Activated CD4-positive, alpha-beta T cell treated with anti-CD3 and anti-CD28 coated beads, Interleukin-2, amount 10 ng/mL, durations not matched to agents 7 days and 5 days (primary cell): Measurements from ENCODE around the gene CREG2. TPM values are rescaled to one million over a fixed set of nuclear protein-coding genes. Genes with fewer than 3 reads are reported as not detected.

Experiments used
- CTCF ChIA-PET: fragments of 350-600 bp; sonication (Branson Sonifier 250); formaldehyde crosslinking; loops from one replicate; lab custom pipeline; 2021; ENCODE audit warnings: antibody characterized with exemption; lab: Charles Lee
- POLR2A ChIA-PET: fragments of 350-600 bp; sonication (Branson Sonifier 250); formaldehyde crosslinking; loops from one replicate; lab custom pipeline; 2021; ENCODE audit warnings: antibody characterized with exemption; lab: Charles Lee
- DNase-seq: peaks from one replicate; pipeline ENCODE4 v3.0.0-alpha.2; 2020
- H3K27ac Mint-ChIP-seq: one replicate; pipeline ENCODE4 v1.8.0; 2021; ENCODE audit warnings: mild to moderate bottlenecking, moderate library complexity, mixed read lengths
- H3K27me3 Mint-ChIP-seq: one replicate; pipeline ENCODE4 v1.8.0; 2021; ENCODE audit warnings: mixed read lengths
- H3K36me3 Mint-ChIP-seq: one replicate; pipeline ENCODE4 v1.8.0; 2021; ENCODE audit warnings: low read depth, mixed read lengths
- H3K4me1 Mint-ChIP-seq: one replicate; pipeline ENCODE4 v1.8.0; 2021; ENCODE audit warnings: mixed read lengths
- H3K4me3 Mint-ChIP-seq: one replicate; pipeline ENCODE4 v1.8.0; 2021; ENCODE audit warnings: mild to moderate bottlenecking, moderate library complexity, mixed read lengths
- H3K9me3 Mint-ChIP-seq: one replicate; pipeline ENCODE4 v1.8.0; 2021; ENCODE audit warnings: mixed read lengths
- total RNA-seq, 2 experiments: library from RNA; stranded (reverse); gene quantifications; one replicate each; pipeline ENCODE4 v1.2.3, GENCODE V29; 2021

The CREG2 gene
- total RNA-seq, 2 experiments from 2014 or later: 0.31 to 0.52 TPM

- CTCF ChIA-PET: interaction anchor here (1.8 kb wide), 1 partner anchor 8 kb away, joined by 4 read pairs; no protein-coding TSS in a partner anchor
- Mint-ChIP-seq H3K9me3 (no peaks in the 10 kb centered on the region), H3K36me3 (peaks cover 39% of the 10 kb centered on the region), H3K4me1 (peaks cover 68% of the 10 kb centered on the region), H3K27ac (peak overlapping the region; percentile 96), H3K27me3 (no peaks in the 10 kb centered on the region), H3K4me3 (peak overlapping the region; percentile 98)
- DNase-seq: peak; percentile 30
- POLR2A ChIA-PET: interaction anchor here (1.8 kb wide), 1 partner anchor 21 kb away, joined by 6 read pairs; no protein-coding TSS in a partner anchor
Measured at GRCh38 chr2:101307950-101308431, 79.3 kb downstream of the CREG2 start.

- POLR2A ChIA-PET: no interaction called here
- H3K27me3 Mint-ChIP-seq: no peaks in the 10 kb centered on the region
- no peaks in the 10 kb centered on the region for H3K9me3 Mint-ChIP-seq
- DNase-seq: no peak
- peaks cover 44% of the 10 kb centered on the region for H3K36me3 Mint-ChIP-seq
- H3K4me3 Mint-ChIP-seq: peak overlapping the region; percentile 98
- CTCF ChIA-PET: interaction anchor here (0.9 kb wide), 1 partner anchor 12 kb away, joined by 3 read pairs; no protein-coding TSS in a partner anchor
- H3K4me1 Mint-ChIP-seq: peaks cover 72% of the 10 kb centered on the region
- H3K27ac Mint-ChIP-seq: peak overlapping the region; percentile 96
Measured at GRCh38 chr2:101307503-101307902, 79.8 kb downstream of the CREG2 start.

- Mint-ChIP-seq H3K9me3 (no peaks in the 10 kb centered on the region), H3K4me3 (peak overlapping the region; percentile 98), H3K27me3 (no peaks in the 10 kb centered on the region), H3K4me1 (peaks cover 73% of the 10 kb centered on the region), H3K27ac (peak overlapping the region; percentile 96), H3K36me3 (peaks cover 54% of the 10 kb centered on the region)
- CTCF ChIA-PET: interaction anchor here (0.8 to 1.0 kb wide), 2 partner anchors 22 to 53 kb away, joined by 5 to 8 read pairs; partner anchors contain the start of gene CNOT11
- peak; percentile 21 for DNase-seq
- POLR2A ChIA-PET: no interaction called here
Measured at GRCh38 chr2:101306410-101306809, 80.9 kb downstream of the CREG2 start.

- POLR2A ChIA-PET: no interaction called here
- Mint-ChIP-seq H3K27me3 (no peaks in the 10 kb centered on the region), H3K27ac (peak overlapping the region; percentile 16), H3K36me3 (peaks cover 60% of the 10 kb centered on the region), H3K4me1 (peaks cover 71% of the 10 kb centered on the region), H3K4me3 (peak overlapping the region; percentile 98), H3K9me3 (no peaks in the 10 kb centered on the region)
- CTCF ChIA-PET: no interaction called here
- no peak for DNase-seq
Measured at GRCh38 chr2:101305492-101306078, 81.7 kb downstream of the CREG2 start.

GRCh38 chr2:101305035-101305434 is 82.3 kb downstream of the CREG2 start:
- Mint-ChIP-seq H3K9me3 (no peaks in the 10 kb centered on the region), H3K36me3 (peaks cover 60% of the 10 kb centered on the region), H3K4me1 (peaks cover 70% of the 10 kb centered on the region), H3K4me3 (peak overlapping the region; percentile 98), H3K27ac (no peak overlapping the region), H3K27me3 (no peaks in the 10 kb centered on the region)
- no peak for DNase-seq
- ChIA-PET CTCF (no interaction called here), POLR2A (no interaction called here)

GRCh38 chr2:101303688-101304087 is 83.6 kb downstream of the CREG2 start:
- H3K9me3 Mint-ChIP-seq: no peaks in the 10 kb centered on the region
- ChIA-PET CTCF (interaction anchor here (0.5 to 1.4 kb wide), 2 partner anchors 16 to 82 kb away, joined by 3 to 6 read pairs; no protein-coding TSS in a partner anchor), POLR2A (interaction anchor here (0.7 kb wide), 1 partner anchor 1018 kb away, joined by 3 read pairs; no protein-coding TSS in a partner anchor)
- no peak for DNase-seq
- peaks cover 71% of the 10 kb centered on the region for H3K4me1 Mint-ChIP-seq
- no peak overlapping the region for H3K27ac Mint-ChIP-seq
- H3K27me3 Mint-ChIP-seq: no peaks in the 10 kb centered on the region
- peaks cover 70% of the 10 kb centered on the region for H3K36me3 Mint-ChIP-seq
- H3K4me3 Mint-ChIP-seq: no peak overlapping the region

GRCh38 chr2:101302016-101302415 is 85.3 kb downstream of the CREG2 start:
- no peak for DNase-seq
- peaks cover 82% of the 10 kb centered on the region for H3K4me1 Mint-ChIP-seq
- POLR2A ChIA-PET: no interaction called here
- CTCF ChIA-PET: no interaction called here
- H3K4me3 Mint-ChIP-seq: no peak overlapping the region
- H3K36me3 Mint-ChIP-seq: peaks cover 74% of the 10 kb centered on the region
- H3K27me3 Mint-ChIP-seq: no peaks in the 10 kb centered on the region
- no peak overlapping the region for H3K27ac Mint-ChIP-seq
- no peaks in the 10 kb centered on the region for H3K9me3 Mint-ChIP-seq

GRCh38 chr2:101300836-101301235 is 86.5 kb downstream of the CREG2 start:
- no peaks in the 10 kb centered on the region for H3K27me3 Mint-ChIP-seq
- peaks cover 79% of the 10 kb centered on the region for H3K4me1 Mint-ChIP-seq
- no peak for DNase-seq
- no peak overlapping the region for H3K4me3 Mint-ChIP-seq
- no peaks in the 10 kb centered on the region for H3K9me3 Mint-ChIP-seq
- H3K27ac Mint-ChIP-seq: no peak overlapping the region
- ChIA-PET CTCF (interaction anchor here (1.5 kb wide), 1 partner anchor 27 kb away, joined by 3 read pairs; no protein-coding TSS in a partner anchor), POLR2A (no interaction called here)
- H3K36me3 Mint-ChIP-seq: peaks cover 68% of the 10 kb centered on the region

GRCh38 chr2:101300164-101300563 is 87.1 kb downstream of the CREG2 start:
- POLR2A ChIA-PET: no interaction called here
- no peak for DNase-seq
- H3K9me3 Mint-ChIP-seq: no peaks in the 10 kb centered on the region
- peaks cover 63% of the 10 kb centered on the region for H3K36me3 Mint-ChIP-seq
- no peak overlapping the region for H3K4me3 Mint-ChIP-seq
- no peaks in the 10 kb centered on the region for H3K27me3 Mint-ChIP-seq
- CTCF ChIA-PET: interaction anchor here (0.6 to 1.5 kb wide), 3 partner anchors 9 to 645 kb away, joined by 3 to 5 read pairs (median 4); partner anchors contain the start of gene RNF149
- no peak overlapping the region for H3K27ac Mint-ChIP-seq
- peaks cover 73% of the 10 kb centered on the region for H3K4me1 Mint-ChIP-seq

GRCh38 chr2:101299604-101300003 is 87.7 kb downstream of the CREG2 start:
- no peak for DNase-seq
- POLR2A ChIA-PET: interaction anchor here (0.8 kb wide), 1 partner anchor 11 kb away, joined by 3 read pairs; no protein-coding TSS in a partner anchor
- Mint-ChIP-seq H3K4me1 (peaks cover 68% of the 10 kb centered on the region), H3K27ac (no peak overlapping the region), H3K9me3 (no peaks in the 10 kb centered on the region), H3K4me3 (no peak overlapping the region), H3K27me3 (no peaks in the 10 kb centered on the region), H3K36me3 (peaks cover 58% of the 10 kb centered on the region)
- CTCF ChIA-PET: interaction anchor here (0.6 to 2.2 kb wide), 3 partner anchors 9 to 645 kb away, joined by 4 to 6 read pairs (median 5); partner anchors contain the start of gene RNF149

- ChIA-PET POLR2A (no interaction called here), CTCF (interaction anchor here (0.5 to 2.2 kb wide), 2 partner anchors 13 to 190 kb away, joined by 4 to 6 read pairs; no protein-coding TSS in a partner anchor)
- H3K4me1 Mint-ChIP-seq: peaks cover 48% of the 10 kb centered on the region
- H3K27ac Mint-ChIP-seq: no peak overlapping the region
- no peaks in the 10 kb centered on the region for H3K27me3 Mint-ChIP-seq
- H3K9me3 Mint-ChIP-seq: no peaks in the 10 kb centered on the region
- H3K4me3 Mint-ChIP-seq: no peak overlapping the region
- DNase-seq: no peak
- H3K36me3 Mint-ChIP-seq: peaks cover 52% of the 10 kb centered on the region
Measured at GRCh38 chr2:101297383-101297782, 89.9 kb downstream of the CREG2 start.

- peaks cover 39% of the 10 kb centered on the region for H3K4me1 Mint-ChIP-seq
- H3K36me3 Mint-ChIP-seq: peaks cover 50% of the 10 kb centered on the region
- H3K27ac Mint-ChIP-seq: no peak overlapping the region
- CTCF ChIA-PET: interaction anchor here (0.6 kb wide), 1 partner anchor 535 kb away, joined by 3 read pairs; no protein-coding TSS in a partner anchor
- POLR2A ChIA-PET: no interaction called here
- H3K4me3 Mint-ChIP-seq: no peak overlapping the region
- DNase-seq: no peak
- no peaks in the 10 kb centered on the region for H3K9me3 Mint-ChIP-seq
- H3K27me3 Mint-ChIP-seq: no peaks in the 10 kb centered on the region
Measured at GRCh38 chr2:101296371-101296770, 90.9 kb downstream of the CREG2 start.

- POLR2A ChIA-PET: no interaction called here
- Mint-ChIP-seq H3K36me3 (peaks cover 47% of the 10 kb centered on the region), H3K4me1 (peaks cover 37% of the 10 kb centered on the region), H3K9me3 (no peaks in the 10 kb centered on the region), H3K4me3 (no peak overlapping the region), H3K27me3 (no peaks in the 10 kb centered on the region), H3K27ac (no peak overlapping the region)
- no peak for DNase-seq
- CTCF ChIA-PET: interaction anchor here (0.6 kb wide), 2 partner anchors 38 to 535 kb away, joined by 3 read pairs; no protein-coding TSS in a partner anchor
Measured at GRCh38 chr2:101295895-101296294, 91.4 kb downstream of the CREG2 start.
